ENCODE data around the gene BAZ2B.

BAZ2B gene

GRCh38 chr2:159457589-159457988 is 158.8 kb downstream of the BAZ2B start:
- no peak for DNase-seq

- DNase-seq = no peak
Observed at GRCh38 chr2:159456500-159457426, 159.6 kb downstream of the BAZ2B start.

- no peak for DNase-seq
Observed at GRCh38 chr2:159455330-159455918, 160.9 kb downstream of the BAZ2B start.

- no peak for DNase-seq
Observed at GRCh38 chr2:159454185-159454584, 162.2 kb downstream of the BAZ2B start.

- no peak for DNase-seq
Observed at GRCh38 chr2:159450180-159450579, 166.2 kb downstream of the BAZ2B start.

- DNase-seq = no peak
Observed at GRCh38 chr2:159449504-159450124, 166.7 kb downstream of the BAZ2B start.

- DNase-seq = no peak
Observed at GRCh38 chr2:159446817-159447216, 169.5 kb downstream of the BAZ2B start.

- no peak for DNase-seq
Observed at GRCh38 chr2:159446201-159446600, 170.1 kb downstream of the BAZ2B start.

GRCh38 chr2:159445307-159445706 is 171.0 kb downstream of the BAZ2B start:
- DNase-seq = no peak

GRCh38 chr2:159444754-159445153 is 171.6 kb downstream of the BAZ2B start:
- DNase-seq = no peak

- DNase-seq = no peak
Observed at GRCh38 chr2:159442159-159442852, 174.0 kb downstream of the BAZ2B start.

GRCh38 chr2:159441182-159441581 is 175.2 kb downstream of the BAZ2B start:
- DNase-seq = no peak

GRCh38 chr2:159439421-159439820 is 176.9 kb downstream of the BAZ2B start:
- no peak for DNase-seq

- DNase-seq = no peak
Observed at GRCh38 chr2:159438720-159439353, 177.5 kb downstream of the BAZ2B start.

- DNase-seq = no peak
Observed at GRCh38 chr2:159438284-159438683, 178.1 kb downstream of the BAZ2B start.

- no peak for DNase-seq
Observed at GRCh38 chr2:159432610-159433009, 183.7 kb downstream of the BAZ2B start.

- DNase-seq = no peak
Observed at GRCh38 chr2:159427048-159427447, 189.3 kb downstream of the BAZ2B start.

- DNase-seq = no peak
Observed at GRCh38 chr2:159419403-159419802, 196.9 kb downstream of the BAZ2B start.

- no peak for DNase-seq
Observed at GRCh38 chr2:159411460-159411859, 204.9 kb downstream of the BAZ2B start.

GRCh38 chr2:159410276-159410675 is 206.1 kb downstream of the BAZ2B start:
- no peak for DNase-seq

GRCh38 chr2:159409116-159409800 is 207.1 kb downstream of the BAZ2B start:
- DNase-seq = no peak

GRCh38 chr2:159402790-159403189 is 213.6 kb downstream of the BAZ2B start:
- DNase-seq = no peak
